NOMO-1 (cell line): ENCODE results near the gene S100A8.
A peak's percentile ranks its signal among the peaks of the same experiment; 100 is the strongest.
"Not testable (repeated sequence)": the region's sequence is repeated elsewhere in the genome, so short reads cannot be mapped to it uniquely, and the experiment has no call there.

Experiments
- DNase-seq, 2 experiments: peaks; one replicate each; lab custom pipeline; 2025; ENCODE audit not compliant: unreplicated experiment in 2 of 2; lab: John Stamatoyannopoulos, UW

Gene S100A8

GRCh38 chr1:153417136-153417888 is 26.4 kb upstream of the S100A8 start:
- no peak for DNase-seq

GRCh38 chr1:153415850-153416570 is 25.1 kb upstream of the S100A8 start, which contains the start of gene S100A7A:
S100A7A (plus strand) TSS chr1:153416520; CDS start chr1:153418083, 1,563 bp downstream.
- no peak for DNase-seq

GRCh38 chr1:153413961-153414360 is 23.1 kb upstream of the S100A8 start:
- not testable (repeated sequence) for DNase-seq

- DNase-seq = not testable (repeated sequence)
Measured at GRCh38 chr1:153407274-153407673, 16.4 kb upstream of the S100A8 start.

- DNase-seq = not testable (repeated sequence)
Measured at GRCh38 chr1:153405825-153406599, 15.1 kb upstream of the S100A8 start.

- peak; percentile 59 to 62 for DNase-seq
Measured at GRCh38 chr1:153404768-153405167, 13.9 kb upstream of the S100A8 start.

GRCh38 chr1:153404086-153404635 is 13.3 kb upstream of the S100A8 start:
- DNase-seq = no peak

- peak in 1 of 2 experiments; percentile 6 for DNase-seq
Measured at GRCh38 chr1:153403421-153404085, 12.7 kb upstream of the S100A8 start.

GRCh38 chr1:153402226-153402625 is 11.4 kb upstream of the S100A8 start:
- no peak for DNase-seq

- no peak for DNase-seq
Measured at GRCh38 chr1:153401461-153401860, 10.6 kb upstream of the S100A8 start.

GRCh38 chr1:153400244-153400643 is 9.4 kb upstream of the S100A8 start:
- DNase-seq = no peak

- no peak for DNase-seq
Measured at GRCh38 chr1:153399401-153400055, 8.7 kb upstream of the S100A8 start.

- DNase-seq = no peak
Measured at GRCh38 chr1:153397924-153398651, 7.2 kb upstream of the S100A8 start.

- DNase-seq = no peak
Measured at GRCh38 chr1:153397051-153397923, 6.4 kb upstream of the S100A8 start.

GRCh38 chr1:153396461-153396860 is 5.6 kb upstream of the S100A8 start:
- DNase-seq = no peak

GRCh38 chr1:153395776-153396175 is 4.9 kb upstream of the S100A8 start:
- DNase-seq = no peak

- no peak for DNase-seq
Measured at GRCh38 chr1:153395136-153395685, 4.3 kb upstream of the S100A8 start.

- DNase-seq = no peak
Measured at GRCh38 chr1:153394391-153394790, 3.5 kb upstream of the S100A8 start.
